RWPE1 (cell line): ENCODE data around the gene UBN2.
"Not testable (repeated sequence)": the region's sequence is repeated elsewhere in the genome, so short reads cannot be mapped to it uniquely, and the experiment has no call there.

Source experiments
- CTCF ChIA-PET: fragments of 350-600 bp; sonication (Branson Sonifier 250); formaldehyde crosslinking; extraction: SDS; loops from one replicate; lab custom pipeline; 2021; lab: Yijun Ruan, JAX
- POLR2A ChIA-PET: fragments of 400-600 bp; formaldehyde crosslinking; extraction: SDS; loops from one replicate; lab custom pipeline; 2020; ENCODE audit warnings: antibody characterized with exemption; ENCODE audit not compliant: low non-redundant PET; lab: Yijun Ruan, JAX
- DNase-seq: peaks from one replicate; pipeline ENCODE4 v3.0.0; 2012; ENCODE audit warnings: low spot score
- H3K27ac ChIP-seq: fragments of 450-650 bp; 2 replicates; pipeline ENCODE4 v1.5.1; 2017
- TF ChIP-seq, protein P1 (sequence below): fragments of 450-650 bp; conservative IDR thresholded peaks from 2 replicates; pipeline ENCODE4 v1.5.1; 2017; ENCODE audit warnings: low read depth, mild to moderate bottlenecking

The UBN2 gene

DNA sequence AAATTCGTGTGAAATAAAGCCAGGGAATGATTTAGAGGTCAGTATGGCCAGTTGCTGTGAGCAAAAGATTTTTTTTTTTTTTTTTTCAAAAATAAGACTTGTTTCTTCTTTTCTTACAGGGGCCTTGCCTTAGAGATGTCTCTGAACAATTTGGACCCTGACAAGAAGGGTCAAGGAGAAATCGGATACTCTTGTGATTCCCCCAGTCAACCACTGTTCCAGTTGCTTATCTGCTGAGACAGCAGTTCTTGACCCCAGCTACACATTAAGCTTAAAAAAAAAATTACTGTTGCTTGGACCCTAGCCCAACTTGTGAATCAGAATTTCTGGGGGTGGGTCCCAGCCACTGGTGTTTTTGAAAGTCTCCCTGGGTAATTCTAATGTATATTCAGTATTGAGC is 98.1 kb downstream of the UBN2 start:
- DNase-seq = no peak
- no peak overlapping the region for H3K27ac ChIP-seq
- ChIA-PET CTCF (no interaction called here), POLR2A (no interaction called here)
- TF ChIP-seq, protein P1, sequence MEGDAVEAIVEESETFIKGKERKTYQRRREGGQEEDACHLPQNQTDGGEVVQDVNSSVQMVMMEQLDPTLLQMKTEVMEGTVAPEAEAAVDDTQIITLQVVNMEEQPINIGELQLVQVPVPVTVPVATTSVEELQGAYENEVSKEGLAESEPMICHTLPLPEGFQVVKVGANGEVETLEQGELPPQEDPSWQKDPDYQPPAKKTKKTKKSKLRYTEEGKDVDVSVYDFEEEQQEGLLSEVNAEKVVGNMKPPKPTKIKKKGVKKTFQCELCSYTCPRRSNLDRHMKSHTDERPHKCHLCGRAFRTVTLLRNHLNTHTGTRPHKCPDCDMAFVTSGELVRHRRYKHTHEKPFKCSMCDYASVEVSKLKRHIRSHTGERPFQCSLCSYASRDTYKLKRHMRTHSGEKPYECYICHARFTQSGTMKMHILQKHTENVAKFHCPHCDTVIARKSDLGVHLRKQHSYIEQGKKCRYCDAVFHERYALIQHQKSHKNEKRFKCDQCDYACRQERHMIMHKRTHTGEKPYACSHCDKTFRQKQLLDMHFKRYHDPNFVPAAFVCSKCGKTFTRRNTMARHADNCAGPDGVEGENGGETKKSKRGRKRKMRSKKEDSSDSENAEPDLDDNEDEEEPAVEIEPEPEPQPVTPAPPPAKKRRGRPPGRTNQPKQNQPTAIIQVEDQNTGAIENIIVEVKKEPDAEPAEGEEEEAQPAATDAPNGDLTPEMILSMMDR = no peak

DNA sequence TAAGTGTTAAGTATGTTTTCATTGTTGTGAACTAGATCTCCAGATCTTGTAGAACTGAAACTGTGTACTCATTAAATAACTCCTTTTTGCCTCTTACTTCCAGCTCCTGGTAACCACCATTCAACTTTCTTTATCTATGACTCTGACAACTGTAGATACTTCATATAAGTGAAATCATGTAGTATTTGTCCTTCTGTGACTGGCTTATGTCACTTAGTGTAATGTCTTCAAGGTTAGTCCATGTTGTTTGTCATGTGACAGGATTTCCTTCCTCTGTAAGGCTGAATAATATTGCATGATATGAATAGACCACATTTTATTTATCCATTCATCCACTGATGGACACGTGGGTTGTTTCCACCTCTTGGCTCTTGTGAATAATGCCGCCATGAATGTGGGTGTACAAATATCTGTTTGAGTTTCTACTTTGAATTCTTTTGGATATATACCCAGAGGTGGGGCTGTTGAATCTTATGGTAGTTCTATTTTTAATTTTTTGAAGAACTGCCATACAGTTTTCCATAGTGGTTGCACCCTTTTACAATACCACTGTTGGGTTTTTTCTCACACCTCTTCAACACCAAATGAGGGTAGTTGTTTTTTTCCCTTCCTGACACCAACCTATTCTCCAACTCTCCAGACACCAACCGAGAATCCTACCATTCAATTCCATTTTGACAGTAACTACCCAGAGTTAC is 99.4 kb downstream of the UBN2 start:
- CTCF ChIA-PET = no interaction called here
- no peak overlapping the region for H3K27ac ChIP-seq
- POLR2A ChIA-PET = no interaction called here
- TF ChIP-seq, protein P1 = no peak
- no peak for DNase-seq

DNA sequence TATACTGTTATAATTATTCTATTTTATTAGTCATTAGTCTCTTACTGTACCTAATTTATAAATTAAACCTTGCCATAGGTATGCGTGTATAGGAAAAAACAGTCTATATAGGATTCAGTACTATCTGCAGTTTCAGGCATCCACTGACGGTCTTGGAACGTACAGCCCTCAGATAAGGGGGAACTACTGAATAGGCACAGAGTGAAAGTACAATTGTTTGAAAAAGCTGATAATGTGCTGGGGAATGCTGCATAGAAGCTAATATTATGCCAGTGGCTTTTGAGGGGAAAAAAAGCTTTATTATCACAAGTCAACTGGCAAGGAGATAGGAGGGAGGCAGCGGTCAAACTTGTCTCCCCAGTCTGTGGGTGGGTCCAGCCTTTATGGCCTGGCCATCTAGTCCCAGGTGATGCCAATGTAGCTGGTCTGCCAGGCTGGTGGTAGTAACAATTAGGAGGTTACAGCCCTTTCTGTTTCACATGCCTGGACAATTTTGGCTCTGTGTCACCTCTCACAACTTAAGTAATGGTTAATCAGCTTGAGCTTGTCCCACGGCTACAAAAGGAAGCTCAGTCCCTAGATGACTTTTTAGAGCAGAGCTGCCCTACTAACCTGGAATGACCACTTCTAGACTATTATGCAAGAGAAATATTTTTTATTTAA is 101.8 kb downstream of the UBN2 start:
- H3K27ac ChIP-seq = no peak overlapping the region
- ChIA-PET POLR2A (no interaction called here), CTCF (interaction anchor here (0.5 to 0.7 kb wide), 2 partner anchors 25 to 555 kb away, joined by 3 to 4 read pairs; no protein-coding TSS in a partner anchor)
- TF ChIP-seq, protein P1 = no peak
- DNase-seq = no peak

DNA sequence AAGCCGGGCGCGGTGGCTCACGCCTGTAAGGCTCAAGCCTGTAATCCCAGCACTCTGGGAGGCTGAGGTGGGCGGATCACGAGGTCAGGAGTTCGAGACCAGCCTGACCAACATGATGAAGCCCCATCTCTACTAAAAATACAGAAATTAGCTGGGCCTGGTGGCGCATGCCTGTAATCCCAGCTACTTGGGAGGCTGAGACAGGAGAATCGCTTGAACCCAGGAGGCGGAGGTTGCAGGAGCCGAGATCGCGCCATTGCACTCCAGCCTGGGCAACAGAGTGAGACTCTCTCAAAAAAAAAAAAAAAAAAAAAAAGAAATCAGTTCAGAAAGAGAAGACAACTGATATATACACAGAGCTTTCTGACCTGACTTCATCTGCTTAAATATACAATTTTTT is 102.4 kb downstream of the UBN2 start:
- DNase-seq, POLR2A ChIA-PET, H3K27ac ChIP-seq: not testable (repeated sequence)
- CTCF ChIA-PET = interaction anchor here (0.7 kb wide), 1 partner anchor 554 kb away, joined by 4 read pairs; no protein-coding TSS in a partner anchor

DNA sequence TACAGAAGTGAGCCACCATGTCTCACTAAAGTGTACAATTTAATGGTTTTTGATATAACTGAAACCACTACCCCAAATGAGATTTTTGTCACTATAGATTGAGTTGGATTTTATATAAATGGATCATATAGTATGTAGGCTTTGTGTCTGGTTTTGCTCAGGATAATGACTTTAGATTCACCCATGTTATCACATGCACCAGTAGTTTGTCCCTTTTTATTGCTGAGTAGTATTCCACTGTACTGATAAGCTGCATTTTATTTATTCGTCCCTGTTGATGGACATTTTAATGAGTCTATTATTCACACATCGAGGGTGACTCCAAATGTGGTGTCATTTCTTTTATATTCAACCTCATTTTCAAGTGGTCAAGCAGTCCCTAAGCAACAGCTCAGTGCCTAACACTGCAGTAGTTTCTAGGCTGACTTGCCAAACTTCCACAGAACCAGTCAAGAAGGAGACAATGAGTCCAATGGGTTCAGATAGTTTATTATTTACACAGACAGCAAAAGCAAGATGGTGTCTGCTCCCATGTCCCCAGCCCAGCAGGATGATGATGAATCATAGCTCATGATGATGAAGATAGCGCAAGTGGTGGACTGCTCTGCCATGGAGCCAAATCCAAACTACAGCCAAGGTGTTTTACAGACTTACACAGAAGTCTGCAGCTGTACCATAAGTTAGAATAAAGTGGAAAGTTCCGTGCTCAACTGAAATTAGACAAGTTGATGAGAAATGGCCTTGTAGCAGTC is 103.5 kb downstream of the UBN2 start:
- POLR2A ChIA-PET = no interaction called here
- CTCF ChIA-PET = no interaction called here
- DNase-seq = no peak
- TF ChIP-seq, protein P1 = no peak
- no peak overlapping the region for H3K27ac ChIP-seq

DNA sequence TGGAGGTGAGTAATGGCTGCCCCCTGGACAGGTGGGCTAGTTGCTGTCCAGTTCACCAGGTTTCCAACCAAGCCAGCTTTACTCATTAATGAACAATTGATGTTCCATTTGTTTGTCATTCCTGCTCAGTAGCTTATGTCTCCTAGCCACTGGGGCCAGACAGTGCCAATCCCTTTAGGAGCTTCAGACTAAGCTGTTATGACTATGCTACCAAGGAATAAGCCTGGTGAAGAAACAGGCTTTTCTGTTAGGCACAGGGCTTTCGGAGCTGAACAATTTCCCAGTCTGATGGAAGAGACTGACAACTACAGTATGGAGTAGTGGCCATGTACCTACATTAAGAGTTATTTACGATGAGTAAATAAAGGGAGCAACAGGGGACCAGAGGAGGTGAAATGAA is 108.0 kb downstream of the UBN2 start:
- POLR2A ChIA-PET = no interaction called here

More for the DNA sequence above, 108.0 kb downstream of the UBN2 start:
- TF ChIP-seq, protein P1 = no peak
- CTCF ChIA-PET = no interaction called here
- DNase-seq = no peak
- no peak overlapping the region for H3K27ac ChIP-seq
